ENCODE data around the gene RAP2B.

Gene RAP2B

GRCh38 chr3:153173758-153174516 lies 11.9 kb downstream of the RAP2B start:
- no peaks in the 10 kb centered on the region for H3K36me3 ChIP-seq (ENCODE audit: control insufficient read depth, insufficient read depth, low read length)
- no peak for TF ChIP-seq CTCF (IDR thresholded peaks at IDR 0.05; ENCODE audit: insufficient read depth, low read length, poor library complexity, severe bottlenecking)
- H3K4me3 ChIP-seq (replicated peaks; ENCODE audit: low read depth, low read length), result no peak overlapping the region
- DNase-seq (ENCODE audit: extremely low read depth, insufficient read length), result no peak
- H3K27me3 ChIP-seq (replicated peaks; ENCODE audit: control insufficient read depth, insufficient read depth, low read length), result no peaks in the 10 kb centered on the region

- Histone ChIP-seq H3K27me3 (replicated peaks; ENCODE audit: control insufficient read depth, insufficient read depth, low read length) (no peaks in the 10 kb centered on the region), H3K36me3 (ENCODE audit: control insufficient read depth, insufficient read depth, low read length) (no peaks in the 10 kb centered on the region), H3K4me3 (replicated peaks; ENCODE audit: low read depth, low read length) (no peak overlapping the region)
- no peak for TF ChIP-seq CTCF (IDR thresholded peaks at IDR 0.05; ENCODE audit: insufficient read depth, low read length, poor library complexity, severe bottlenecking)
- no peak for DNase-seq (ENCODE audit: extremely low read depth, insufficient read length)
These were observed 14.2 kb downstream of the RAP2B start for GRCh38 chr3:153176197-153176596.

GRCh38 chr3:153180860-153181372 lies 18.9 kb downstream of the RAP2B start:
- H3K27me3 ChIP-seq (replicated peaks; ENCODE audit: control insufficient read depth, insufficient read depth, low read length), result no peaks in the 10 kb centered on the region
- no peak for TF ChIP-seq CTCF (IDR thresholded peaks at IDR 0.05; ENCODE audit: insufficient read depth, low read length, poor library complexity, severe bottlenecking)
- DNase-seq (ENCODE audit: extremely low read depth, insufficient read length), result no peak
- no peaks in the 10 kb centered on the region for H3K36me3 ChIP-seq (ENCODE audit: control insufficient read depth, insufficient read depth, low read length)
- no peak overlapping the region for H3K4me3 ChIP-seq (replicated peaks; ENCODE audit: low read depth, low read length)

GRCh38 chr3:153182501-153183293 lies 20.7 kb downstream of the RAP2B start:
- DNase-seq (ENCODE audit: extremely low read depth, insufficient read length), result no peak
- Histone ChIP-seq H3K4me3 (replicated peaks; ENCODE audit: low read depth, low read length) (no peak overlapping the region), H3K27me3 (replicated peaks; ENCODE audit: control insufficient read depth, insufficient read depth, low read length) (no peaks in the 10 kb centered on the region), H3K36me3 (ENCODE audit: control insufficient read depth, insufficient read depth, low read length) (no peaks in the 10 kb centered on the region)
- no peak for TF ChIP-seq CTCF (IDR thresholded peaks at IDR 0.05; ENCODE audit: insufficient read depth, low read length, poor library complexity, severe bottlenecking)

GRCh38 chr3:153190923-153191322 lies 28.9 kb downstream of the RAP2B start:
- no peak for DNase-seq (ENCODE audit: extremely low read depth, insufficient read length)
- H3K36me3 ChIP-seq (ENCODE audit: control insufficient read depth, insufficient read depth, low read length), result no peaks in the 10 kb centered on the region
- no peak for TF ChIP-seq CTCF (IDR thresholded peaks at IDR 0.05; ENCODE audit: insufficient read depth, low read length, poor library complexity, severe bottlenecking)
- H3K27me3 ChIP-seq (replicated peaks; ENCODE audit: control insufficient read depth, insufficient read depth, low read length), result no peaks in the 10 kb centered on the region
- no peak overlapping the region for H3K4me3 ChIP-seq (replicated peaks; ENCODE audit: low read depth, low read length)

All from GM06990 (cell line).